GM23248 (cell line): ENCODE data around the gene NAV2. TPM values are rescaled to one million over a fixed set of nuclear protein-coding genes. Genes with fewer than 3 reads are reported as not detected.
A peak's percentile ranks its signal among the peaks of the same experiment; 100 is the strongest.

Source experiments
- DNase-seq: peaks from one replicate; pipeline ENCODE4 v3.0.0-alpha.2; 2015
- H2AFZ ChIP-seq: fragments of 200-600 bp; sonication (generic); 2 replicates; pipeline ENCODE4 v1.6.1; 2016; ENCODE audit warnings: antibody characterized with exemption
- H3F3A ChIP-seq: fragments of 200-600 bp; sonication (generic); 2 replicates; pipeline ENCODE4 v1.6.1; 2016; ENCODE audit warnings: mild to moderate bottlenecking, antibody characterized with exemption, mixed run types; ENCODE audit not compliant: insufficient read depth
- H3K27ac ChIP-seq: fragments of 200-600 bp; sonication (generic); 2 replicates; pipeline ENCODE4 v1.5.1; 2016; ENCODE audit warnings: mild to moderate bottlenecking
- H3K27me3 ChIP-seq: fragments of 200-600 bp; sonication (generic); replicated peaks from 2 replicates; pipeline ENCODE4 v1.6.1; 2016; ENCODE audit warnings: mild to moderate bottlenecking; ENCODE audit not compliant: insufficient read depth
- H3K36me3 ChIP-seq: fragments of 200-600 bp; sonication (generic); 2 replicates; pipeline ENCODE4 v1.6.1; 2016; ENCODE audit warnings: low read depth, mild to moderate bottlenecking
- H3K4me1 ChIP-seq: fragments of 200-600 bp; sonication (generic); 2 replicates; pipeline ENCODE4 v1.6.1; 2016; ENCODE audit warnings: mild to moderate bottlenecking; ENCODE audit not compliant: insufficient read depth
- H3K4me2 ChIP-seq: fragments of 200-600 bp; sonication (generic); one replicate; pipeline ENCODE4 v1.6.1; 2016; ENCODE audit warnings: mild to moderate bottlenecking; ENCODE audit not compliant: unreplicated experiment
- H3K4me3 ChIP-seq: fragments of 200-600 bp; sonication (generic); 2 replicates; pipeline ENCODE4 v1.5.1; 2016; ENCODE audit warnings: mild to moderate bottlenecking
- H3K79me2 ChIP-seq: fragments of 200-600 bp; sonication (generic); 2 replicates; pipeline ENCODE4 v1.6.1; 2016; ENCODE audit warnings: mild to moderate bottlenecking; ENCODE audit not compliant: insufficient read depth
- H3K9ac ChIP-seq: fragments of 200-600 bp; sonication (generic); 2 replicates; pipeline ENCODE4 v1.6.1; 2016; ENCODE audit warnings: mild to moderate bottlenecking
- H3K9me2 ChIP-seq: fragments of 200-600 bp; sonication (generic); 2 replicates; pipeline ENCODE4 v1.6.1; 2016; ENCODE audit warnings: mixed run types, mild to moderate bottlenecking, moderate library complexity; ENCODE audit not compliant: insufficient read depth
- H3K9me3 ChIP-seq: fragments of 200-600 bp; sonication (generic); one replicate; pipeline ENCODE4 v1.6.1; 2017; ENCODE audit warnings: low read depth
- H4K20me1 ChIP-seq: fragments of 200-600 bp; sonication (generic); 2 replicates; pipeline ENCODE4 v1.6.0; 2016; ENCODE audit not compliant: insufficient read depth
- EZH2 ChIP-seq: fragments of 200-600 bp; sonication (generic); IDR thresholded peaks from 2 replicates; pipeline ENCODE4 v1.6.1; 2018; ENCODE audit warnings: antibody characterized with exemption, mild to moderate bottlenecking; ENCODE audit not compliant: insufficient read depth, poor library complexity, severe bottlenecking
- EZH2phosphoT487 ChIP-seq: fragments of 200-600 bp; sonication (generic); IDR thresholded peaks from 2 replicates; pipeline ENCODE4 v1.6.1; 2018; ENCODE audit warnings: antibody characterized with exemption, moderate library complexity, mild to moderate bottlenecking, low read depth; ENCODE audit not compliant: insufficient read depth
- WGBS, 2 experiments: methylation state at CpG; one replicate each; pipeline ENCODE4 v1.1.6; 2015 to 2017; ENCODE audit warnings: low lambda C conversion rate in 2 of 2, low coverage in 1 of 2; ENCODE audit errors: missing lambda C conversion rate in 2 of 2; 5-methylcytosine and 5-hydroxymethylcytosine counted together
- in situ Hi-C: fragments of 300-500 bp; cut with MboI; formaldehyde crosslinking; loops from 2 replicates; pipeline ENCODE4 v1.15.0; 2020
- polyA plus RNA-seq: library from polyadenylated mRNA; unstranded; fragments of >200 nt; fragmentation: Nextera tagmentation; extraction: Ambion mirVana; gene quantifications from 2 replicates; pipeline ENCODE4 v1.2.1, GENCODE V29; 2016
- total RNA-seq: library from RNA; depleted of rRNA; stranded (reverse); fragments of >200 nt; shearing (Covaris generic); gene quantifications from 2 replicates; pipeline ENCODE4 v1.2.3, GENCODE V29; 2014

Gene NAV2
- total and polyA plus RNA-seq, 2 experiments from 2014 or later: 5.7 to 11.9 TPM

- Histone ChIP-seq H3K36me3 (no peaks in the 10 kb centered on the region), H3F3A (peaks cover 13% of the 10 kb centered on the region; the same call in 1 of the 2 replicates), H3K9me3 (no peaks in the 10 kb centered on the region), H3K4me2 (peak overlapping the region; percentile 58), H3K9ac (peak overlapping the region; percentile 62), H4K20me1 (no peaks in the 10 kb centered on the region), H3K27ac (no peak overlapping the region), H3K4me1 (no peaks in the 10 kb centered on the region), H3K4me3 (peak overlapping the region; percentile 68), H3K79me2 (peaks cover 98% of the 10 kb centered on the region), H2AFZ (no peak overlapping the region), H3K9me2 (no peaks in the 10 kb centered on the region), H3K27me3 (no peaks in the 10 kb centered on the region)
- peak; percentile 62 for DNase-seq
- WGBS, 2 experiments: 2 to 3% methylated on average over 19 to 46 of the region's 48 CpGs
- TF ChIP-seq EZH2: no peak
- no peak for TF ChIP-seq EZH2phosphoT487
- in situ Hi-C loops: no loop called here
Observed at GRCh38 chr11:19777039-19777376, 64.4 kb downstream of the NAV2 start.

DNA sequence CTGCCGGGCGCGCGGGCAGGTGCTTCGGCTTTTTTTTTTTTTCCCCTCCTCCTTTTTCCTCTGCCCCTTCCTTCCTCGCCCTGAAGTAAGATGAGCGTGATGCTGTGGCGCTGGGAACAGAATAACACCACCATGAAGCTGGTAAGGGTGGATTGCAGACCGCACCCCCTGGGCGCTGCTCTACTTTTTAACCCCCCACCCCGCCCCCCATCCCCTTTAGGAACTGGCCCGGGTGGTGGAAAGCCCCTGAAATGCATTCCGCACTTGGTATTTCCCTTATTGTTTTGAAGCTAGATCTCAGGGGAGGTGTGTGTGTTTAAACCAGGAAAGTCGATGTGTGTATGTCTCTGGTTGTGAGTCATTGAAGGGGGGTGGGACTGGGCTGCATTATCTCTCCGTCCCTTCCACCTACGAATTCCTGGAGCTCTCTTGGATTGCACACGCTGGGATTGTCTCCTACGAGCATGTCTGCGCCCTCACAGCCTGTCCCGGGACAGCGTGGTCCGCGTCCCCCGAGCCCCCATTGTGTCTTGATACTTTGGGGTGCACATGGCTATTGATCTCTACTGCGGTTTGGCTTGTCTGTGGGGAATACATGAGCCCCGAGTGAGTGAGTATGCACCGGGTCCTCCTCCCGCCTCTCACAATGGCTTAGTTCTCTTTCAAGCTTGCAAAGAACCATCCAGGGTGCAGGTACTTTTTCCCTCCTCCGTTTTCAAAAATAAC is 64.9 kb downstream of the NAV2 start:
- H3K4me1 ChIP-seq: no peaks in the 10 kb centered on the region
- H3K27me3 ChIP-seq: no peaks in the 10 kb centered on the region
- no peak overlapping the region for H3K27ac ChIP-seq
- peaks cover 15% of the 10 kb centered on the region; the same call in 1 of the 2 replicates for H3F3A ChIP-seq
- no peak overlapping the region for H2AFZ ChIP-seq
- H3K4me3 ChIP-seq: peak overlapping the region; percentile 68
- in situ Hi-C loops: no loop called here
- H4K20me1 ChIP-seq: no peaks in the 10 kb centered on the region
- WGBS, 2 experiments: 51 to 55% methylated on average over 26 to 29 of the region's 29 CpGs
- H3K36me3 ChIP-seq: no peaks in the 10 kb centered on the region
- no peaks in the 10 kb centered on the region for H3K9me2 ChIP-seq
- peaks cover 98% of the 10 kb centered on the region for H3K79me2 ChIP-seq
- H3K9ac ChIP-seq: peak overlapping the region; percentile 62
- peak; percentile 62 for DNase-seq
- peak overlapping the region; percentile 58 for H3K4me2 ChIP-seq
- TF ChIP-seq EZH2phosphoT487 (no peak), EZH2 (no peak)
- no peaks in the 10 kb centered on the region for H3K9me3 ChIP-seq

- in situ Hi-C loops: no loop called here
- H3K36me3 ChIP-seq: no peaks in the 10 kb centered on the region
- no peak overlapping the region for H3K9ac ChIP-seq
- H3K27me3 ChIP-seq: no peaks in the 10 kb centered on the region
- WGBS, 2 experiments: 44 to 46% methylated on average over 2 of the region's 2 CpGs
- no peaks in the 10 kb centered on the region for H4K20me1 ChIP-seq
- H2AFZ ChIP-seq: no peak overlapping the region
- H3K9me2 ChIP-seq: no peaks in the 10 kb centered on the region
- peaks cover 15% of the 10 kb centered on the region; the same call in 1 of the 2 replicates for H3F3A ChIP-seq
- no peak overlapping the region for H3K4me2 ChIP-seq
- H3K9me3 ChIP-seq: no peaks in the 10 kb centered on the region
- DNase-seq: no peak
- TF ChIP-seq EZH2phosphoT487 (no peak), EZH2 (no peak)
- no peak overlapping the region for H3K27ac ChIP-seq
- peaks cover 97% of the 10 kb centered on the region for H3K79me2 ChIP-seq
- no peaks in the 10 kb centered on the region for H3K4me1 ChIP-seq
- H3K4me3 ChIP-seq: no peak overlapping the region
Observed at GRCh38 chr11:19779740-19780139, 67.1 kb downstream of the NAV2 start.

- DNase-seq: no peak
- H3K4me2 ChIP-seq: no peak overlapping the region
- H3K4me1 ChIP-seq: no peaks in the 10 kb centered on the region
- H3K79me2 ChIP-seq: peaks cover 97% of the 10 kb centered on the region
- in situ Hi-C loops: no loop called here
- H3K9ac ChIP-seq: no peak overlapping the region
- H2AFZ ChIP-seq: no peak overlapping the region
- no peak overlapping the region for H3K4me3 ChIP-seq
- no peaks in the 10 kb centered on the region for H4K20me1 ChIP-seq
- WGBS, 2 experiments: 93 to 100% methylated on average over 1 of the region's 1 CpG
- TF ChIP-seq EZH2 (no peak), EZH2phosphoT487 (no peak)
- no peak overlapping the region for H3K27ac ChIP-seq
- no peaks in the 10 kb centered on the region for H3K36me3 ChIP-seq
- H3F3A ChIP-seq: peaks cover 20% of the 10 kb centered on the region; the same call in 1 of the 2 replicates
- H3K27me3 ChIP-seq: no peaks in the 10 kb centered on the region
- H3K9me2 ChIP-seq: no peaks in the 10 kb centered on the region
- H3K9me3 ChIP-seq: no peaks in the 10 kb centered on the region
Observed at GRCh38 chr11:19781351-19781750, 68.7 kb downstream of the NAV2 start.
